ENCODE results near the gene KRTAP10-6.
"Not testable (repeated sequence)": the region's sequence is repeated elsewhere in the genome, so short reads cannot be mapped to it uniquely, and the experiment has no call there.

Gene KRTAP10-6

DNA sequence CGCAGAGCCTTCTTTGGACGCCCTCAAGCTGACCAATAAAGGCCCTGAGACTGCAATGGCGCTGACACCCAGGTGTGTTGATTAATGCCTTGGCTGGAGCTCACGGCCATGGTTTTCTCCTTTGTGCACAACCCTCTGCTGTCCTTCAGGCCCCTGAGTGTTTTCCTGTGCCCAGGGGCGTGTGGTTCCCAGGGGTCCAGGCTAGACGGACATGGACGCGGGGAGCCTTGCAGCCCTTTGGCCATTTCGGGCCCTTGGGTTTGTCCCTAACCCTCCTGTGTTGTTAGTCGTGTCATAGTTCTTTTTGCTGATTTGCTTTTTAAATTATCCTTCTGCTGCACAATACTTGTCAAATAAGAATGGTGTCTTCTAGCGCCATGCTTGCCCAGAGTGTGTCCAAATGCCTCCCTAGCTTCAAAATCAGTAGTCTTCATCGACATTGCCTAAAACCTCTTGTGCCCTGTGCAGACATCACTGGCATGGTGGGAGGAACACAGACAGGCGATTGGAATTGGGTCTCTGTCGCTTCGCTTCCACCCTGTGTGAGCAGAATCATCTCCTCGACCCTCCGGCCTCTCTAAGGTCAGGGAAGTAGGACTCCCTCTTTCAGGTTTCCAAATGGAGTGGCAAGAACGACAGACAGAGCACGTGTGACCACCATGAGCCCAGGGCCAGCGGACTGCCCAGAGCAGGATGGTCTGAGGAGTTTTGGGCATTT, 16.8 kb downstream of the KRTAP10-6 start:
- no peak for DNase-seq (ENCODE audit: low read depth)

DNA sequence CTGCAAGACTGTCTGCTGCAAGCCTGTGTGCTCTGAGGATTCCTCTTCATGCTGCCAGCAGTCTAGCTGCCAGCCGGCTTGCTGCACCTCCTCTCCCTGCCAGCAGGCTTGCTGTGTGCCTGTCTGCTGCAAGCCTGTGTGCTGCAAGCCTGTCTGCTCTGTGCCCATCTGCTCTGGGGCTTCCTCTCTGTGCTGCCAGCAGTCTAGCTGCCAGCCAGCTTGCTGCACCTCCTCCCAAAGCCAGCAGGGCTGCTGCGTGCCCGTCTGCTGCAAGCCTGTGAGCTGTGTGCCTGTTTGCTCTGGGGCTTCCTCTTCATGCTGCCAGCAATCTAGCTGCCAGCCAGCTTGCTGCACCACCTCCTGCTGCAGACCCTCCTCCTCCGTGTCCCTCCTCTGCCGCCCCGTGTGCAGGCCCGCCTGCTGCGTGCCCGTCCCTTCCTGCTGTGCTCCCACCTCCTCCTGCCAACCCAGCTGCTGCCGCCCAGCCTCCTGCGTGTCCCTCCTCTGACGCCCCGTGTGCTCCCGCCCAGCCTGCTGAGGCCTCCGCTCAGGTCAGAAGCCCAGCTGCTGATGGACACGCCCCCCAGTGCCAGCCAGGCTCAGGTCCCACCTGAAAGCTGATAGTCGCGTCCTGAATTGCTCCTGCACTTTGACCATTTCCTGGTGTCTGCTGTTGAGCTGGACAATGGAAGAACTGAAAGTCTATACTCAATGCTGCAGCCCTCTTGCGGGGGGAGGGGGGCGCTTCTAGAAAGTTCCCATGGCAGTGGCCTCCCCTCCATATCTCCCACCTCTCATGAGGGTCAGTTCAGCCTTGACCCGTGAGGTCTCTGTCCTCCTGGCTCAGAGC, 17.6 kb downstream of the KRTAP10-6 start:
- no peak for DNase-seq (ENCODE audit: low read depth)

DNA sequence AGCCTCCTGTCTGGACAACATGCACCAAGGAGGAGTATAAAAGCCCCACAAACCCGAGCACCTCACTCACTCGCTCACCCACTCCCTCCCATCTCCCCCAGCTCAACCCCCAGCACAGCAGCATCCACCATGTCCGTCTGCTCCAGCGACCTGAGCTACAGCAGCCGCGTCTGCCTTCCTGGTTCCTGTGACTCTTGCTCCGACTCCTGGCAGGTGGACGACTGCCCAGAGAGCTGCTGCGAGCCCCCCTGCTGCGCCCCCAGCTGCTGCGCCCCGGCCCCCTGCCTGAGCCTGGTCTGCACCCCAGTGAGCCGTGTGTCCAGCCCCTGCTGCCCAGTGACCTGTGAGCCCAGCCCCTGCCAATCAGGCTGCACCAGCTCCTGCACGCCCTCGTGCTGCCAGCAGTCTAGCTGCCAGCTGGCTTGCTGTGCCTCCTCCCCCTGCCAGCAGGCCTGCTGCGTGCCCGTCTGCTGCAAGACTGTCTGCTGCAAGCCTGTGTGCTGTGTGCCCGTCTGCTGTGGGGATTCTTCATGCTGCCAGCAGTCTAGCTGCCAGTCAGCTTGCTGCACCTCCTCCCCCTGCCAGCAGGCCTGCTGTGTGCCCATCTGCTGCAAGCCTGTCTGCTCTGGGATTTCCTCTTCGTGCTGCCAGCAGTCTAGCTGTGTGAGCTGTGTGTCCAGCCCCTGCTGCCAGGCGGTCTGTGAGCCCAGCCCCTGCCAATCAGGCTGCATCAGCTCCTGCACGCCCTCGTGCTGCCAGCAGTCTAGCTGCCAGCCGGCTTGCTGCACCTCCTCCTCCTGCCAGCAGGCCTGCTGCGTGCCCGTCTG, 18.5 kb downstream of the KRTAP10-6 start, which contains the start of gene KRTAP10-4:
KRTAP10-4 (plus strand) TSS at position 100 of the 827 bp plus-strand sequence; CDS start at position 130, 30 bp downstream.
- DNase-seq (ENCODE audit: low read depth): not testable (repeated sequence)

DNA sequence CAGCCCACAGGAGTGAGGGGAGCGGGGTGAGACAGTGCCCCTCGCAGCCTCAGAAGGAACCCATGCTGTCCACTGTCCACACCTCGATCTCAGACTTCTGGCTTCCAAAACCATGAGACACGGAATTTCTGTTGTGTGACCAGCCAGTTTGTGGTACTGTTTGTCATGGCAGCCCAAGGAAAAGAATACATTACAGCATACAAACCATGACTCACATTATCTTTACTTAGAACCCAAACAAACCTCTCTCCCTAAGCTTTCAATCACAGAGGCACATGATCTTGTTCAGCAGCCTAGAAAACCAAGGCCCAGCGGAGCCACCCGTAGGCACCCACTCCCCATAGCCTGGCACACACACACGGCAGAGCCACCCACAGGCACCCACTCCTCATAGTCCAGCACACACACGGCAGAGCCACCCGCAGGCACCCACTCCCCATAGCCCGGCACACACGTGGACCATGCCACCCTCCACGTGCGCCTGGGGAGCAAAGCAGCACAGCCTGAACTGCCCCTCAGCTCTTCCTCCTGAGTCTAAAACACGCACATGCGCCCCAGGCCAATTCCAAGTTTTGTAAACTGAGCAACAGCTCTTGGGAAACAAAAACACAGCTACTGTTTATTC, 19.2 kb downstream of the KRTAP10-6 start:
- no peak for DNase-seq (ENCODE audit: low read depth)

DNA sequence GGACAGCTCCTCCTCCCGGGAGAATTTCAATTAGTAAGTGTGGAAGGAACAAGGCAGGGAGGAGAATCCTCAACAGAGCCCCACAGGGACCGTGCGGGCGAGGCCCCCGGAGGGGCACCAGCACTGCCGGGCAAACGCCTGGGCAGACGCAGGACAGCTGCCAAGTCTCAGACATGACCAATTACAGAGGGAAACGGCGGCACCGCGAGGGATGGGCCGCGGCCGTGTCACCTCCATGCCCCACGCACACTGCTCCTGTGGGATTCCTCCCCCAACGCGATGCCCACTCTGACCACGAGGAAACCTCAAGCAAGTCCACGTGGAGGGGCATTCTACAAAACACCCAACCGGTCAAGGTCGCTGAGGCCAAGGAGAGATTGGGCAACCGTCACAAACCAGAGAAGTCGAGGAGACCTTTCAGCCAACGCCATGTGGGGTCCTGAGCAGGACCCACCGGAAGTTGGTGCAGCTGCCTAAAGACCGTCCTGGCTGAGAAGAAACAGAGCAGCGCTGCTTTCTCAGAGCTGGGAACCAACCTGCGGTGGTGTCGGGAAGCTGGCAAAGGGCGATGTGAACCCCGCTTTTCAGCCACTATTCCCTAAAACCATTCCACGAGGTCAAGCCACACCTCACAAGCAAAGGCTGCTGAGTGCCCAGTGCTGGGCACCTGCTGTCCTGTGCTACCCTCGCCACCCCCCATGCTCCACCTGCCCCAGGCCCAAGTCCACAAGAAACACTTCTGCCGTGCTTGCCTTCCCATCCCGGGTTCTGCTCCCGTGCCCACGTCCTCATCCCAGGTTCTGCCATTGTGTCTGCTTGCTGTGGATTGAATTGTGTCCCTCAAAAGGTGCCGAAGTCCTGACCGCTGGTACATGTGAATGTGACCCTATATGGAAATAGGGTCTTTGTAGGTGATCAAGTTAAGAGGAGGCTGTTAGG, 20.2 kb downstream of the KRTAP10-6 start:
- DNase-seq (ENCODE audit: low read depth): no peak

DNA sequence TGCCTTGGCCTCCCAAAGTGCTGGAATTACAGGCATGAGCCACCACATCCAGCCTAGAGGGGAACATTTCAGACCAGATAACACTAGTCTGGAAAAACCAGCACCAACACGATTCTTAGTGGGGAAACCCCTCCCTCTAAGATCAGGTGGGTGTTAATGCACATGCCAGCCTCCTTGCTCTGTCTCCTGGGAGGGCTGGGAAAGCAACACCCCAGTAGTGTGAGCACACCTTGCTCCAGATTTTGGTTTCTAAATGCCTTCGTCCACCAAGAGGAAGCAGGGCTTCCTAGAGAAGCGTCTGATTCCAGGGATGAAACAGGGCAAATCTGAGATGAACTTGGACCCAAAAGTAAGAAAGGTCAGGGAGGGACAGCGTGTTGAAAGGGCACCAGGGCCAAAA, 21.0 kb downstream of the KRTAP10-6 start:
- DNase-seq (ENCODE audit: low read depth): no peak

DNA sequence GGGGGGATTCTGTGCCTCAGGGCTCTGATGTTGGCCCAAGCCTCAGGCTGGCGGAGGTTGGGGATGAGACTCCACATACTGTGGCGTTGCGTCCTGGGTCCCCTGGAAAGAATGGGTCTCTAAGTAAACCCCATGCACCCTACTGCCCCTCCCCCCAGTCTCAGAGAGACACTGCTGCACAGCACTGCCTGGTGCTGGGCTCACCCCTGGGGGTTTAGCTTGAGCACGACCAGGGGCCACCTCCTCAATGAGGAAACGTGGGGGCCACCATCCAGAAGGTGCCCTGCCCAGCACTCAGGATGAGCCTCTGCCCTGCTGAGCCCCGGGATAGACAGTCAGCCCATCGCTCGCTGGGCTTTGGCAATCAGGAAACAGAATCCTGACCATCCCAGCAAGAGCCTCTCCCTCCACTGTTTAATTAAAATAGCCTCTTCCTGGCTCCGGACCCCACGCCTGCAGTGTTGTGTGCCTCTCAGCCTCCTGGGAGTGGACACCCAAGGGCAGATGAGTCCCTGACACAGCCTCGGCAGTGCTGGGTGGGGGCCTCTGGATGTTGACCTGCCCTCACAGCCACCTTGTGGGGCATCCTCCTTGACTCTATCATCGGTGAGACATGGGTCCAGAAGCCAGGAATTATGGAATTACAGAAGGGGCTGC, 22.3 kb downstream of the KRTAP10-6 start:
- DNase-seq (ENCODE audit: low read depth): no peak

DNA sequence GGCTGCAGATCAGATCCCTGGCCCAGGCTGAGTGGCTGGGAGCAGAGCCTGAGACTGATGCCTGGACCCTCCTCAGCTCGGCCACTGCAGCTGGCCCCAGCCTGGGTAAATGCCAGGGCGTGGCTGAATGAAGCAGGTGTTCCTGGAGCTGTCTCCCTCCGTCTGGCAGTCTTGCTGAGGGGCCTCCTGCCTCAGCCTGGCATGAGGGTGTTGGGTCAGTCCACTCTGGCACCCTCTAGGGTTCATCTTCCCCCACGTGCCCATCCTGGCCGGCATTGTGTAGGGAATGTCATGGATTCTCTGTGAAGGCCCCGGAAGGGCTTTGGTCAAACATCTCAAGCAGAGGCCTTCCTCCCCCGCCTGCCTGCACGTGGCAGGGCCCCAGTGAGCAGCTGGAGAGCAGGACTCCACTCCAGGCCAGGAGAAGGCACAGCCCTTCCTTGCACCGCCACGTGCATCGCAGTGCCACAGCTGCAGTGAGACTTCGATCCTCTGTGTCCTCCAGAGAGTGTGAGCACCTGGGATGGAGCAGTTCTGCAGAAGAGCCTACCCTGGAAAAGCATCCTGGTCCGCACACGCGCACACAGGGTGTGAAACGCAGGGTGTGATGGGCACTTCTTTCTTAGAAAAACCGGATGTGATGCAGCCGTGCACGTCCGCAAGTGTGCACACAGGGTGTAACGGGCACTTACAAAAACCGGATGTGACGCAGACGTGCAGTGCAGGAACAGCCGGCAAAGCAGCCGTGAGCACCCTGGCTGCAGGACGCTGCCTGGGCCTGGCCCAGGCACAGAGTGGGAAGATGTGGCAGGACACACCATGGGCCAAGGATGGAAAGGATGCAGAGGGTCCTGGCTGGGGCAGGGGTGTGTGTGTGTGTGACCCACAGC, 23.4 kb downstream of the KRTAP10-6 start:
- DNase-seq (ENCODE audit: low read depth): no peak

DNA sequence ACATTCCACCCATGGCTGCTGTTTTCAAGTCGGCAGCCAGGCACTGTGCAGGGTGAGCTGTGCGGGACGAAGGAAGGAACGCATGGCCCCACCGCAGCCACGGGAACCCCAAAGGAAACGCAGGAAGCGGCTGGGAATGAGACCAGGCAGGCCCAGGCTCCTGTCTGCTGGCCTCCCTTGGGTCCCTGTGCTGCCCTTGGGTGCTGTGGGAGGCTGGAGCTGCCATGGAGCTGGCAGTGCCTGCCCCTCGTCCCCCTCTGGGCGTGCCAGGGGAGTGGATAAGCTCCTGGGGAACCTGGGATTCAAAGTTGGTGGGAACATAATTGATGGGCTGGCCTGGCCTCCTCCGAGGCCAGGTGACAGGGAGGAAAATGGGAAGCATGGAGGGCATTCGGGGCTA, 24.0 kb downstream of the KRTAP10-6 start:
- no peak for DNase-seq (ENCODE audit: low read depth)

DNA sequence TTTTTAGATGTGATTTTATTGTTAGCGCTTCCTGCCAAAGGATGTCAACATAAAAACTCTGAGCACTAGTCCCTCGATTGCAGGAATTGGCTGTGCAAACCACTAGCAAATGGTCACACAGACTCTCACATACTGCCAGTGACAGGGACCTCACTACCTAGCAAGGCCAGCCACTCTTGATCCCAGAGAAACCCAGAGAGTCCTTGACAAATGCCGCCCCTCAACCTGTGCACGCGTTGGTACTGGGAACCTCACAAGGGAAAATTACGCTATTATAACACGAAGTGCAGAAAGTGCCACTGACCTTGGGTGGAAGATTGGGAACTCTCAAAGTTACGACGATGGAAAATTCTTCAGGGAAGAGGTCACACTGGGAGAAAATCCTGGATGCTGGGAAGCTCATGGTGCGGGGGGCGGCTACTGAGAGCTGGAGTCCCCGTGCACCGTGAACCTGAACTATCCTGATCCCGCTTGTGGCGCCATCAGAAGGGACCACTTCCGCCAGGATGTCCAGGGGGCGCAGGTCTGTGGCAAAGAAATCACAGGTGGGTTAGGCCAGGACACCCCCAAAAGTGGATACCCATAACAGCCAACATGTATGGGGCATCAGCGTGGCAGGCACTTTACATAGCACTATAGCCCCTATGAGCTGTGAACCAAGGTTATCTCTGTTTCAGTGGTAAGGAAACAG, 24.7 kb downstream of the KRTAP10-6 start:
- no peak for DNase-seq (ENCODE audit: low read depth)

DNA sequence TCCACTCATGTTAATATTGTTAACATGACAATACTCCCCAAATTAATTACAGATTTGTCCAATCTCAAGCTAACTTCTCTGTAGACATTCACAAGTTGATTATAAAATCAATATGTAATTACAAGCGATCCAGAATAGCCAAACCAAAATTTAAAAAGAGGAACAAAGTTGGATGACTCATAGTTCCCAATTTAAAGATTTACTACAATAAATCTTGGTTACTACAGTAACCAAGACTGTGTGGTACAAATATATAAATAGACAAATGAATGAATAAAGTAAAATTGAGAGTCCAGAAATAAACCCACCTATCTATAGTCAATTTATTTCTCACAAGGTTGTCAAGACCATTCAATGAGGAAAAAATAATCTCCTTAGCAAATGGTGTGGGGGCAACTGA, 25.9 kb downstream of the KRTAP10-6 start:
- DNase-seq (ENCODE audit: low read depth): no peak

DNA sequence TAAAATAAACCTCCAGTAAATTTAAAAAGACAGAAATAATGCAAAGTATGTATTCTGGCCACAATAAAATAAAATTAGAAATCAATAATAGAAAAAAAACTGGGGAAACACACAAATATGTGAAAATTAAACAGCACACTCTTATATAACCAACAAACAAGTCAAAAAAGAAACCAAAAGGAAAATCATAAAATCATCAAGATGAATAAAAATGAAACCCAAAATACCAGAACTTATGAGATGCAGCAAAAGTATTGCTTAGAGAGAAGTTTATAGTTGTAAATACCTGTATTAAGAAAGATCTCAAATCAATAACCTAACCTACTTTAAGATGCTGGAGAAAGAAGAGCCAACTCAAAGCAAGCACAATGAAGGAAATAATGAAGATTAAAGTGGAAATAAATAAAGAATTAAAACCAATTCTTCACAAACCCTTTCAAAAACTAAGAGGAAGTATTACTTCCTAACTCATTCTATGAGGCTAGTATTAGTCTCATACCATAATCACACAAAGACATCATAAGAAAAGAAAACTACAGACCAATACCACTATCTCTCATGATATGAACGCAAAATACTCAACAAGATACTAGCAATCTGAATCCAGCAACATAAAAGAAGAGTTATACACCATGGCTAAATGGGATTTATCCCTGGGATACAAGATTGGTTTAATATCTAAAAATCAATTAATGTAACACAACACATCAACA, 27.3 kb downstream of the KRTAP10-6 start:
- no peak for DNase-seq (ENCODE audit: low read depth)

DNA sequence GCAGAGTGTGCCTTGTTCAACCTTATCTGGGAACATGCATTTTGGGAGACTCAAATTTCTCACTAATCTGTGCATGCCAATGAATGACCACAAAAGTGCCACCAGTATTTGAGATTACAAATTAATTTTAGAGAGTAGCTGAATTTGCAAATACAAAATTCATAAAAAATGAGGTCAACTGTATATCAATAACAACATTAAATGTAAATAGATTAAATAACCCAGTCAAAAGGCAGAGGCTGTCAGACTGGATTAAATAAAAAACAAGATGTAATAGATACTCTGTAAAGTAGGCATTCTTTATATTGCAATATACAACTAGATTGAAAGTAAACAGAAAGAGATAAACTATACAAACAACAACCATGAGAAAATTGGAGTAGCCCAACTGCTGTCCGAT, 28.2 kb downstream of the KRTAP10-6 start:
- no peak for DNase-seq (ENCODE audit: low read depth)

DNA sequence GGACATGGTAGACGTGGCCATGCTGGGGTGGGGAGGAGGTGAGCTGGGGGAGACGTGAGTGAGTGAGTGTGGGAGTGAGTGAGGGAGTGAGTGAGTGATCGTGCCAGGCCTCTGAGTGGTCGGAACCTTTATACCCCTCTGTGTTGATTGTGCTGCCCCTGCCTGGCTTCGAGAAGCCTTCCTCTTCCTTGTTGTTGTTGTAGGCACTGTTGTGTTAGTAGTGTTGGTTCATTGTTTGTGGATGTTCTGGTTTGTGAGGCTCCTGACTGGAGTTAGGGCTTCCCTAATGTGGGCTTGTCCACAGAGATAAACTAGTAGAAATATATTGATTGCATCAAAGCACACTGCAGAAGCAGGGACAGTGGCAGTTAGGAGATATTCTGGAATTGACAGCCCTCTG, 33.6 kb downstream of the KRTAP10-6 start, which contains the start of gene KRTAP10-3:
KRTAP10-3 (minus strand) TSS at position 101 of the 400 bp plus-strand sequence; CDS start at position 21, 80 bp downstream.
- DNase-seq (ENCODE audit: low read depth): no peak

DNA sequence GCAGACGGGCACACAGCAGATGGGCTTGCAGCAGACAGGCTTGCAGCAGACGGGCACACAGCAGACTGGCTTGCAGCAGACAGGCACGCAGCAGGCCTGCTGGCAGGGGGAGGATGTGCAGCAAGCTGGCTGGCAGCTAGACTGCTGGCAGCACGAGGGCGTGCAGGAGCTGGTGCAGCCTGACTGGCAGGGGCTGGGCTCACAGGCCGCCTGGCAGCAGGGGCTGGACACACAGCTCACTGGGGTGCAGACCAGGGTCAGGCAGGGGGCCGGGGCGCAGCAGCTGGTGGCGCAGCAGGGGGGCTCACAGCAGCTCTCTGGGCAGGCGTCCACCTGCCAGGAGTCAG, 34.0 kb downstream of the KRTAP10-6 start:
- not testable (repeated sequence) for DNase-seq (ENCODE audit: low read depth)

DNA sequence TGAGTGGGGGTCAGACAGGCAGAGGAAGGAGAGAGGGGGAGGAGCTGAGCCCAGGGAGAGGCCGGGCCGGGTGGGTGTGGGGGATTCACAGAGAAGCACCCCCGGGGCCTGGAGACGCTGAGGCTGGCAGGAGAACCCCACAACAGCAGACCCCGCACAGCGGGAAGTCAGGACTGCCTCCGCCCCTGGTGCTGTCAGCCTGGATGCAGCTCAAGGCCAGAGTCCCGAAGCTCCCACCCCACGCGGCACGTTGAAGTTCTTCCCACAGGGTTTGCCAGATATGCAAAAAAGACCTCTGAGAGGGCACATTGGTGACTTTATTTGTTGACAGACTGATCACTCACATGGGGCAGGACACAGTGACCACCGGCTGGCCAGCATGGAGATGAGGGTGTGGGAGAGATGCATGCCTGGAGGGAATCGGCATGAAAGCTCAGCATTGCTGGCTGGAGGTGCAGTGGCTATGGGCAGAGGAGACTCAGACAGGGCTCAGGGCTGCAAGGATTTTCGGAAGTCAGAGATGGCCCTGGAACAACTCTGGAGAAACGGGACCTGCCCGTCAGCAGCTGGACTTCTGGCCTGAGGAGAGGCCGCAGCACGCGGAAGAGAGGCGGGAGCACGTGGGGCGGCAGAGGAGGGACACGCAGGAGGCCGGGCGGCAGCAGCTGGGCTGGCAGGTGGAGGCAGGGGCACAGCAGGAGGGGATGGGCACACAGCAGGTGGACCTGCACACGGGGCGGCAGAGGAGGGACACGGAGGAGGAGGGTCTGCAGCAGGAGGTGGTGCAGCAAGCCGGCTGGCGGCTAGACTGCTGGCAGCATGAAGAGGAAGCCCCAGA, 34.6 kb downstream of the KRTAP10-6 start:
- DNase-seq (ENCODE audit: low read depth): no peak

DNA sequence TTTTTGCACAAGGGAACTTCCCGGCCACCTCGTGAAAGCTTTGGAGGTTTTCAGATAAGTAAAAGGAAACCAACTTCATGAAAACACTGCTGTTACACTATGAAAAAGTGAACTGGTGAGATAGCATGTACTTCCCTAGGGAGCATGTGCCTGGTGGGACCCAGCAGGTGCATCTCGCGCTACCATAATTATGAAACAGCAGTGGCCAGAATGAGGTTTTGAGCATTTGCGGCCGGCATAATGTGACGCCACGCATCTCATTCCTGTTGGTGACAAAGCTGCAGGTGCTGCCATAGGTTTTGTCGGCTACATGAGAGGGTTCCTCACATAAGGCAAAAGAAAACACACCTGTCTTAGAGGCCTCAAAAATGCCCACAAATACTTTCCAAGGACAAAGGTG, 35.4 kb downstream of the KRTAP10-6 start:
- no peak for DNase-seq (ENCODE audit: low read depth)

All from fibroblast of the conjunctiva (primary cell).